Cardiac muscle cell (in vitro differentiated cells and primary cell): Measurements from ENCODE around the gene USP47. TPM values are rescaled to one million over a fixed set of nuclear protein-coding genes. Genes with fewer than 3 reads are reported as not detected.

ENCODE experiments used
- DNase-seq, 2 donors: peaks; one replicate each; pipeline versions ENCODE4 v3.0.0 to v3.0.0-alpha.2; 2010 to 2017; ENCODE audit warnings: low read depth in 1 of 2, low spot score in 1 of 2
- H3K27ac ChIP-seq: fragments of 200-600 bp; sonication (generic); 2 replicates; pipeline ENCODE4 v1.5.1; 2016
- H3K27me3 ChIP-seq: fragments of 200-600 bp; sonication (generic); 2 replicates; pipeline ENCODE4 v1.6.0; 2016; ENCODE audit warnings: control low read depth
- H3K36me3 ChIP-seq: fragments of 200-600 bp; sonication (generic); 2 replicates; pipeline ENCODE4 v1.5.1; 2016; ENCODE audit warnings: control low read depth
- H3K4me1 ChIP-seq: fragments of 200-600 bp; sonication (generic); 2 replicates; pipeline ENCODE4 v1.8.1; 2017; ENCODE audit warnings: low read depth, mild to moderate bottlenecking, mixed run types
- H3K4me3 ChIP-seq: fragments of 200-600 bp; sonication (generic); 2 replicates; pipeline ENCODE4 v1.5.1; 2016; ENCODE audit warnings: mild to moderate bottlenecking
- H3K9me3 ChIP-seq: fragments of 200-600 bp; sonication (generic); 2 replicates; pipeline ENCODE4 v1.5.1; 2017; ENCODE audit warnings: low read depth, mild to moderate bottlenecking, control low read depth
- polyA plus RNA-seq: library from polyadenylated mRNA; unstranded; fragments of >200 nt; fragmentation: Nextera tagmentation; extraction: Ambion mirVana; gene quantifications from 2 replicates; pipeline ENCODE4 v1.2.1, GENCODE V29; 2016
- total RNA-seq: library from RNA; depleted of rRNA; stranded (reverse); fragments of >200 nt; gene quantifications from 2 replicates; pipeline ENCODE4 v1.2.3, GENCODE V29; 2016
- TF ChIP-seq, protein P1 (sequence below): IDR thresholded peaks from 2 replicates; pipeline ENCODE4 v1.5.1; 2012; ENCODE audit warnings: low read depth, mild to moderate bottlenecking, low read length

USP47 gene
- total RNA-seq (50.4 and 59.6 TPM in 2 replicates), polyA plus RNA-seq (46.6 and 72.3 TPM in 2 replicates)

DNA sequence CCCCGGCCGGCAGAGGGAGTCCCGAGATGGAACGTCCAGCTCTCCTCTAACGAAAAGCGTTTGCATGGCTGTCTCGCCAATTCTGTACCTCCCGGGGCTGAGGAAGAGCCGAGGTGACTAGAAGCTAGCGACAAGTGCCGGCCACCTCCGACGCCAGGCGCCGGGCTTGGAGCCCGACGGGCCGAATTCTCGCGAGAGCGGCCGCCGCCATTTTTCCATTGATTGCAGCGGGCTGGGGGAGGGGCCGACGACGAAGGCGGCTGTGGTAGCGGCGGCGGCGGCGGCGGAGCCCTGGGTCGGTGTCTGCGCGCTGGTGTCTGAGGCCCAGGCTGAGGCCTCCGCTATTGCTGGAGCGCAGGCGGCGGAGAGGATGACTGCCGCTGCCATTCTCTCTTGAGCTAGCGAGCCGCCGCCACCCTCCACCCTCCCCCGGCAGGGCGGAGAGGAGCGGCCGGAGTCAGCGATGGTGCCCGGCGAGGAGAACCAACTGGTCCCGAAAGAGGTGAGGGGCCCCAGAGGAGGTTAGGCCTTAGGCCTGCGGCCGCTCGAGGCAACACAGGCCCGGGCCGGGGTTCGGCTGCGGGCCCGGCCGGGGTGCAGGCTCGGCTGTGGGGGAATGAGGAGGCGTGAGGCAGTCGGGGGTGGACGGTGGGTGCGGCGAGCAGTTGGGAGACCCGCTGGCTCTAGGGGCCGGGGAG, at the start of gene USP47:
Gene USP47 (plus strand): TSS at position 250 of the 698 bp plus-strand sequence. CDS start 214 bp downstream, at position 464.
- peak within 1 kb of the TSS; percentile 55 for H3K4me3 ChIP-seq
- peak within 1 kb of the TSS; percentile 97 for H3K27ac ChIP-seq
- no peaks in the 10 kb centered on the region for H3K27me3 ChIP-seq
- DNase-seq: peak; percentile 88 to 95
- H3K9me3 ChIP-seq: no peaks in the 10 kb centered on the region
- H3K4me1 ChIP-seq: peaks cover 44% of the 10 kb centered on the region
- no peaks in the 10 kb centered on the region for H3K36me3 ChIP-seq
- TF ChIP-seq, protein P1, sequence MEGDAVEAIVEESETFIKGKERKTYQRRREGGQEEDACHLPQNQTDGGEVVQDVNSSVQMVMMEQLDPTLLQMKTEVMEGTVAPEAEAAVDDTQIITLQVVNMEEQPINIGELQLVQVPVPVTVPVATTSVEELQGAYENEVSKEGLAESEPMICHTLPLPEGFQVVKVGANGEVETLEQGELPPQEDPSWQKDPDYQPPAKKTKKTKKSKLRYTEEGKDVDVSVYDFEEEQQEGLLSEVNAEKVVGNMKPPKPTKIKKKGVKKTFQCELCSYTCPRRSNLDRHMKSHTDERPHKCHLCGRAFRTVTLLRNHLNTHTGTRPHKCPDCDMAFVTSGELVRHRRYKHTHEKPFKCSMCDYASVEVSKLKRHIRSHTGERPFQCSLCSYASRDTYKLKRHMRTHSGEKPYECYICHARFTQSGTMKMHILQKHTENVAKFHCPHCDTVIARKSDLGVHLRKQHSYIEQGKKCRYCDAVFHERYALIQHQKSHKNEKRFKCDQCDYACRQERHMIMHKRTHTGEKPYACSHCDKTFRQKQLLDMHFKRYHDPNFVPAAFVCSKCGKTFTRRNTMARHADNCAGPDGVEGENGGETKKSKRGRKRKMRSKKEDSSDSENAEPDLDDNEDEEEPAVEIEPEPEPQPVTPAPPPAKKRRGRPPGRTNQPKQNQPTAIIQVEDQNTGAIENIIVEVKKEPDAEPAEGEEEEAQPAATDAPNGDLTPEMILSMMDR: no peak

- TF ChIP-seq, protein P1: no peak
- H3K4me3 ChIP-seq: no peak overlapping the region
- H3K27ac ChIP-seq: no peak overlapping the region
- no peak for DNase-seq
- peaks cover 24% of the 10 kb centered on the region for H3K27me3 ChIP-seq
- no peaks in the 10 kb centered on the region for H3K9me3 ChIP-seq
- H3K4me1 ChIP-seq: no peaks in the 10 kb centered on the region
- no peaks in the 10 kb centered on the region for H3K36me3 ChIP-seq
These were observed 48.7 kb upstream of the USP47 start for GRCh38 chr11:11793073-11793472.

DNA sequence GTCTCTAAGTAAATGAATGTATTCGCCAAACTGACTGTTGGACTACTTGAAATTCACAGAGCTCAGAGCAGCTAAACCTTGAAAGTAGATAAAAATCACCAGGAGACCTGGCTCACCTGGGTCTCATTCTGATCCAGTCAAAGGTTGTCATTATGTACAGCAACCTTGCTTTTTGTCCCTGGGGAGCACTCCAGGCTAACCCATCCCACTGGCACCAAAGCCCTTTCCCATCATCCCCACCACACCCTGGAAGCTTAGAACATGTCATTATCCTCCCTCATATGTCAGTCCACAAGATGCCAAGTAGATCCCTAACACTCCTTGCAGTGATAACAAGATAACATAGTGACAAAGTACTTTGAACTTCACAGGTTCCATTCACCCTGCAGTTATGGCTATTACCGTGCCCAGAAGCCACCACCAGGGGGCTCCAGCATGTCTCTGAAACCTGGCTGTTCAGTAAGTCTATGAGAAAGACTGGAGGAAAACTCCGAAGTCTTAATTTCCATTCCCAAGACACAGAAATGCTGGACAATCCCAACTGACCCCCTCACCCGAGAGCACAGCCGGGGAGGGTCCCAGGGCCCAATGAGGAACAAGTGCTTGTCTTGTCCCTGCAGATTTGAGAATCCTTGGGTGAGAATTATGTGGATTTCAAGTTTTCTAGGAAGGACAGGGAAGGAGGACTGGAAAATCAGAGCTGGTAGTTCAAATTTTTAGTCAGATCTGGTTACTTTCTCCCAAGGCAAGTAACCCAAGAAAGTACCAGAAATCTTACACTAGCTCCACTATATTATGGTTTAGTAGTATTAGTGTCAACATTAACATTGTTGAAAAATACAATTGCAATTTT, 43.0 kb upstream of the USP47 start:
- Histone ChIP-seq H3K27me3 (peaks cover 21% of the 10 kb centered on the region), H3K36me3 (no peaks in the 10 kb centered on the region), H3K4me3 (no peak overlapping the region), H3K4me1 (no peaks in the 10 kb centered on the region), H3K9me3 (no peaks in the 10 kb centered on the region), H3K27ac (no peak overlapping the region)
- peak; percentile 79 to 86 for DNase-seq
- TF ChIP-seq, protein P1: peak; percentile 98

GRCh38 chr11:11805228-11805627, 36.5 kb upstream of the USP47 start:
- Histone ChIP-seq H3K4me1 (peaks cover 8% of the 10 kb centered on the region), H3K27me3 (peaks cover 6% of the 10 kb centered on the region), H3K4me3 (no peak overlapping the region), H3K27ac (no peak overlapping the region), H3K36me3 (no peaks in the 10 kb centered on the region), H3K9me3 (no peaks in the 10 kb centered on the region)
- DNase-seq: no peak
- TF ChIP-seq, protein P1: no peak

- Histone ChIP-seq H3K4me1 (peaks cover 8% of the 10 kb centered on the region), H3K27me3 (peaks cover 3% of the 10 kb centered on the region), H3K4me3 (no peak overlapping the region), H3K9me3 (no peaks in the 10 kb centered on the region), H3K27ac (no peak overlapping the region), H3K36me3 (no peaks in the 10 kb centered on the region)
- DNase-seq: no peak
- TF ChIP-seq, protein P1: no peak
These were observed 35.7 kb upstream of the USP47 start for GRCh38 chr11:11806074-11806473.
